T follicular helper cell (primary cell): ENCODE measurements around the gene TROAP.
"Not testable (repeated sequence)": the region's sequence is repeated elsewhere in the genome, so short reads cannot be mapped to it uniquely, and the experiment has no call there.

Source experiments
- DNase-seq: peaks from one replicate; pipeline ENCODE4 v3.0.0-alpha.2; 2020; ENCODE audit warnings: low read depth

The TROAP gene

GRCh38 chr12:49295082-49295936, 27.7 kb upstream of the TROAP start, which contains the start of gene PRPH:
Gene PRPH, plus strand, starts transcription at chr12:49295147. Its CDS starts 54 bp downstream, at chr12:49295201.
- DNase-seq, result no peak

GRCh38 chr12:49296034-49296835, 26.8 kb upstream of the TROAP start:
- peak; percentile 37 for DNase-seq

- DNase-seq, result peak; percentile 21
Observed at GRCh38 chr12:49296836-49297694, 26.0 kb upstream of the TROAP start.

- DNase-seq, result no peak
Observed at GRCh38 chr12:49297695-49298060, 25.4 kb upstream of the TROAP start.

GRCh38 chr12:49298160-49298559, 24.9 kb upstream of the TROAP start:
- no peak for DNase-seq

GRCh38 chr12:49301760-49302159, 21.3 kb upstream of the TROAP start:
- DNase-seq, result no peak

- no peak for DNase-seq
Observed at GRCh38 chr12:49304161-49304560, 18.9 kb upstream of the TROAP start.

- DNase-seq, result no peak
Observed at GRCh38 chr12:49305762-49306510, 17.1 kb upstream of the TROAP start.

- no peak for DNase-seq
Observed at GRCh38 chr12:49309386-49309785, 13.7 kb upstream of the TROAP start.

GRCh38 chr12:49310451-49311000, 12.5 kb upstream of the TROAP start:
- not testable (repeated sequence) for DNase-seq

GRCh38 chr12:49314811-49315210, 8.2 kb upstream of the TROAP start:
- DNase-seq, result no peak

GRCh38 chr12:49317118-49317517, 5.9 kb upstream of the TROAP start:
- not testable (repeated sequence) for DNase-seq

GRCh38 chr12:49320411-49321103, 2.5 kb upstream of the TROAP start:
- not testable (repeated sequence) for DNase-seq

GRCh38 chr12:49322367-49322707, 718 bp upstream of the TROAP start:
- DNase-seq, result no peak

- DNase-seq, result no peak
Observed at GRCh38 chr12:49323524-49324097, 556 bp downstream of the TROAP start.

- DNase-seq, result no peak
Observed at GRCh38 chr12:49325606-49326005, 2.6 kb downstream of the TROAP start.

- DNase-seq, result no peak
Observed at GRCh38 chr12:49327368-49327767, 4.3 kb downstream of the TROAP start.

- DNase-seq, result no peak
Observed at GRCh38 chr12:49327887-49328286, 4.8 kb downstream of the TROAP start.

GRCh38 chr12:49328816-49329215, 5.8 kb downstream of the TROAP start:
- no peak for DNase-seq

- no peak for DNase-seq
Observed at GRCh38 chr12:49330032-49330619, 7.1 kb downstream of the TROAP start.
